GM04503 (cell line): Measurements from ENCODE around the gene NRIP3.

Experiments used
- DNase-seq: peaks from one replicate; pipeline ENCODE4 v3.0.0-alpha.2; 2012; ENCODE audit warnings: low read depth

Gene NRIP3

GRCh38 chr11:9003573-9004182, at the start of gene NRIP3:
TSS of gene NRIP3 (minus strand) at chr11:9004001. CDS start at chr11:9003935, 66 bp downstream.
- DNase-seq = no peak

- no peak for DNase-seq
Observed at GRCh38 chr11:9052316-9052715, 48.5 kb upstream of the NRIP3 start.

- DNase-seq = no peak
Observed at GRCh38 chr11:9049959-9050358, 46.2 kb upstream of the NRIP3 start.

GRCh38 chr11:9047964-9048523, 44.2 kb upstream of the NRIP3 start:
- DNase-seq = peak; percentile 61

DNA sequence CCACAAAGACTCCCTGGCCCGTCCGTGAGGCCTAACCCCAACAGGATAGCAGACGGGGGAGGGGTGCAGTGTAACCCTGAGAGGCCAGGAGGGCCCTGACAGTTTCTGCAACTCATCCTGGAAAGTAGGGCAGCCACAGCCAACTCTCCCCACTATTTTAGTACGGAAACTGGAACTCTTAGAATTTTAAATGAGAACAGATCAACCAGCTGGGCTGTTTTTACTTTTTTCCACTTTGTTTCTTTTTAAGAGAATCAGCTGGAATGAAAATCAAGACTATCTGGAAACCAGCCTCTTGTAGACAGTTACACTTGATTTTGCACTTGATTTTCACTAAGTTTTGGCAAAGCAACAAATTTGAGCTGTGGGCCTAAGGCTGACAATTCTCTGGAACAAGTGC, 42.7 kb upstream of the NRIP3 start:
- no peak for DNase-seq

GRCh38 chr11:9042488-9042887, 38.7 kb upstream of the NRIP3 start:
- no peak for DNase-seq

GRCh38 chr11:9041747-9042146, 37.9 kb upstream of the NRIP3 start:
- DNase-seq = no peak

- DNase-seq = no peak
Observed at GRCh38 chr11:9040410-9040809, 36.6 kb upstream of the NRIP3 start.

DNA sequence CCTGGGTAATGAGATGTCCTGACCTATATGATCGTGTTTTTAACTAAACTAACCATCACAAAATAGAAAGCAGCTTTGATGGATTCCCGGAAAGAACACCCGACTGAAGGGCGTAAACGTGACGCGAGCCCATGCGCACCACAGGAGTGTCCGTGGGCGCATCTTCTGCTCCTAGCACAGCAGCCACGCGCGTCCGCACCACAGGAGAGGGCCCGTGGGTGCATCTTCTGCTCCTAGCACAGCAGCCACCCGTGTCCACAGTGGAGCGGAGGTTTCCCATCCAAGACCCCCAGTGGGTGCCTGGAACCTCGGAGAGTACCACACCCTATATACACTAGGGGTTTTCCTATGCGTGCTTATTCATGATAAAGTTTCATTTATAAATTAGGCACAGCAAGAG, 36.1 kb upstream of the NRIP3 start:
- DNase-seq = no peak

GRCh38 chr11:9039198-9039597, 35.4 kb upstream of the NRIP3 start:
- DNase-seq = no peak

DNA sequence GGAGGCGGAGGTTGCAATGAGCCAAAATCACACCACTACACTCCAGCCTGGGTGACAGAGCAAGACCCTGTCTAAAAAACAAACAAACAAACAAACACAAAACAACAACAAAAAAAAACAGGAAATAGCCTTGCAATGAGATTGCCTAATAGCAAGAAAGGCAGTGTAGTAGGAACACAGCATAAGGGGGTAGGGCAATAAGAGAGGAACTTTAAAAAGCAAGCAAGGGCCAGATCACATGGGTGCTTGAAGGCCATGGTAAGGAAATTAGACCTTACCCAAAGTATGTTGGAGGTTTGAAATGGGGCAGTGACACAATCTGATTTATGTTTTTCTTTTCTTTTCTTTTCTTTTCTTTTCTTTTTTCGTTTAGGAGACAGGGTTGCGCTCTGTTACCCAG, 34.7 kb upstream of the NRIP3 start:
- DNase-seq = no peak

- DNase-seq = no peak
Observed at GRCh38 chr11:9037963-9038362, 34.2 kb upstream of the NRIP3 start.

DNA sequence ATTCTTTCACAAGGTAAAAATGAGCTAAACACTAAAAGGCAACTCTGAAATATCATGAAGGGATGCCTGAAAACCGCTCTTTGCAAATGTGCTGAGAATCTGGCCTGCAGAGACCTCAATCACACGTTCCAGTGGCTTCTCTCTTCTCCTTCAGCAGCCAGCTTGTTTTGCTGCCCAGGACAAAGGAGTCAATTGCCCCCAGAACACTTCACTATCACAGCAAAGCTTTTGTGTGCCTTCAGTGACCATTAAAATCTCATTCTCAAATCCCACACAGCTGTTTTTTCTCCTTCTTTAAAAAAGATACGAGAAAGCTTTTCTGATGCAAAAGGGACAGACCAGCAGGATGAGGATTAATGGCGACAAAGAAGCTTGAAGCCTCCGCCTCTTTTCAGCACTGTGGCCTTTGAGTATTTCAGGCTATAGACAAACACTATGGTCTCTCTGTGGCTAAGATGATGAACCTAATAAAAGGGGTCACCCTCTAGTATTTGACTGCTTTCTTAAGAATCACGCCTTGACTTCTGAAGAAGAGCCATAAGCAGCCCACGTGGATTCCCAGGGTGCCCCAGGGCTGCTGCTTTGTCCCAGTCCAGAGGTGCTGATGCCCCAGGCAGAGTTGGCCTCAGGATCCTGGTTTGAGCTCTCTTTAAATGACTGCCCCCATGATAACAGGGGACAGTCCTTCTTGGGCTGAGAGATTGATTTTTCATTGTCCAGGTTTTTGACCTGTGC, 33.4 kb upstream of the NRIP3 start:
- no peak for DNase-seq

- no peak for DNase-seq
Observed at GRCh38 chr11:9030601-9031000, 26.8 kb upstream of the NRIP3 start.

DNA sequence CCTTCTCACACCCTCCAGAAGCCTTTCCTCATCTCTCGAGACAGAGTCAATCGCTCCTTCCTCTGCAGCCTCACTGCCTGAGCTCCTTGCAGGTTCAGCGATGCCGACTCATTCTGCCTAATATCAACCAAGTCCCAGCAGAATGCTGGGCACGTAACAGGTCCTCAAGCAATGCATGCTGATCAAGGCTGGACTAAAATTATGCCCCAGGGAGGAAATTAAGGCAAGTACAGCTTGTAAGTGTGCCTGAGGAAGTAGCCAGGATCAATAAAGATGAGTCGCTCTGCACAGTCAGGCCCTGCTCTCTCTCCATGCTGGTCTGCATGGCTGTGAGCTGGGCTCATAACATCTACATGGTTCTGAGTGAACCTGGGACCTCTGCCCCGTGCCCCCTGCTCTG, 25.6 kb upstream of the NRIP3 start:
- DNase-seq = no peak

- no peak for DNase-seq
Observed at GRCh38 chr11:9028581-9028980, 24.8 kb upstream of the NRIP3 start.

GRCh38 chr11:9025101-9025850, 21.5 kb upstream of the NRIP3 start:
- no peak for DNase-seq

DNA sequence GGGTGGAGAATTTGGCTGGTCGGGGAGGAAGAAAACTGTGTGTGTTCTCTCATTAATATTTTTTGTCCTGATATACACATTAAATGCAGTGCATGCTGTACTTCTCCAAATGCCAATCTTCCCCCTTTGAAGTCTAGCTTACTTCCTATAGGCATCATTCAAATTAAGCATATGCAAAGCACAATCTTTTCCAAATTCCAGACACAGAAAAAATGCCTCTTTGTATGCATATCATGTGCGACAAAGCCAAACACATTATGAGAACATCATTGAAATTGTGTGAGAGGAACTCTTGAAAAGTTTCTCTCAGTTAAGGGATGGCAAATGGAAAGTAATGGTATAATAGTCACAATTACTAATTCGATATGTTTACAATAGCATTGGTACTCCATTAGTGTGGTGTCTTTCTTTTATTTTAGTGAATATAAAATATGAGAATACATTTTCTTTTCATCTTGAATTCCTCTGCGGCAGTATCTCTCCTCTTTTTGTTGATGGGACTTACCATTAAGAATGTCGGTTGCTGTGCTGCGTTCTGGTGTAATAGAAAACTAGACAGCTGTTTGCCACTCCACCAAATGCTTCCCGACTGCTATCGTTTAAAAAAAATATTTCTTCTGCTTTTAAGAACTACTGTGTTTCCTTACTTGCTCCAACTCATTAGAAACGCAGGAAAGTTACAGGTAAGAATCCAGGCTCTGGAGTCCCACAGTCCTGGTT, 19.3 kb upstream of the NRIP3 start:
- no peak for DNase-seq

DNA sequence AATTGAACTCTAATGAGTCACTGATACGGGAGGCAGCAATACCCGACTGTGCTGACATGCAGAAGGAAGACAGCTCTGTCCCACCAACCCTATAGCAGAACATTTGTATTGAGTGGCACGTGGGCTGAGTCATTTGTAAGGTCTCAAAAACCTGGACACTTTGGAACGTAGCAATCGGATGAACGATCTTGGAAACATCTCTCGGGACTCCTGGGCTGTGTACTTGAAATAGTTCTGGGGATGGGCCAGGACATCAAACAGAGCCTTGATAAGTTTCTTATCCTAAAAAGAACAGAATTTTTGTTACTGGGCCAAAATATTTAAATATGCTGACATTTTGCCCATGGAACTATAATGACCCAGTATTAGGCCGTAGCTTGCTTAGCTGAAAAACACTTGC, 17.1 kb upstream of the NRIP3 start:
- DNase-seq = no peak

DNA sequence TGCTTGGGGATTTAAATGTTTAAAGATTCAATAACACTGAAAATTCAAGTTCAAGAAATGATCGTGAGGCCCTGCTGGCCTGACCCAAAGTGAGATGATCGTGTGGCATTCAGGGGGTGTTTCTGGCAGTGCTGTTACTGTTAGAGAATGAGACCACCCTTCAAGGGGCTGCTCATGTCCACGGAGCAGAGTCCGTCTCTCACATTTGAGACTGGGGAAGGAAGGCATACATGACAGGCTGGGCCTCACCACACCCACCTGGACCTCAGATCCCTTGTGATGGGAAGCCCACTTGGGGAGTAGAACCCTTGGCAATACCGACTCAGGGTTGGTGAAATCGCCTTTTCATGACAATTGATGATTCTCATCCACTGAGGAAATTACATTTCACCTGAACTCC, 16.1 kb upstream of the NRIP3 start:
- no peak for DNase-seq

DNA sequence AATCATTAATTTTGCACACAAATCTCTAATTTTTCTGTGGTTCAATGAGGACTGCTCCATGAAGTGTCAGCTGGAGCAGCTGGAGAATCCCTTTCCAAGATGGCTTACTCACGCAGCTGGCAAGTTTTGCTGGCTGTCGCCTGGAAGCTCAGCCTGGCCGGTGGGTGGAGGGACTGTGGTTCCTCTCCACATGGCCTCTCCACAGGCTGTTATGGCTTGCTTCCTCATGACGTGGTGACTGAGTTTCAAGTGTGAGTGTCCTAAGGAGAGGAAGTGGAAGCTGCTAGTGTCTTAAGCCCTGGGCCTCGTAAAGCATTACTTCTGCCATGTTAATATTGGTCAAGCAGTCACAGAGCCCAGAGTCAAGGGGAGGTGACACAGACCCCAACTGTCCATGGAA, 14.0 kb upstream of the NRIP3 start:
- peak; percentile 60 for DNase-seq

DNA sequence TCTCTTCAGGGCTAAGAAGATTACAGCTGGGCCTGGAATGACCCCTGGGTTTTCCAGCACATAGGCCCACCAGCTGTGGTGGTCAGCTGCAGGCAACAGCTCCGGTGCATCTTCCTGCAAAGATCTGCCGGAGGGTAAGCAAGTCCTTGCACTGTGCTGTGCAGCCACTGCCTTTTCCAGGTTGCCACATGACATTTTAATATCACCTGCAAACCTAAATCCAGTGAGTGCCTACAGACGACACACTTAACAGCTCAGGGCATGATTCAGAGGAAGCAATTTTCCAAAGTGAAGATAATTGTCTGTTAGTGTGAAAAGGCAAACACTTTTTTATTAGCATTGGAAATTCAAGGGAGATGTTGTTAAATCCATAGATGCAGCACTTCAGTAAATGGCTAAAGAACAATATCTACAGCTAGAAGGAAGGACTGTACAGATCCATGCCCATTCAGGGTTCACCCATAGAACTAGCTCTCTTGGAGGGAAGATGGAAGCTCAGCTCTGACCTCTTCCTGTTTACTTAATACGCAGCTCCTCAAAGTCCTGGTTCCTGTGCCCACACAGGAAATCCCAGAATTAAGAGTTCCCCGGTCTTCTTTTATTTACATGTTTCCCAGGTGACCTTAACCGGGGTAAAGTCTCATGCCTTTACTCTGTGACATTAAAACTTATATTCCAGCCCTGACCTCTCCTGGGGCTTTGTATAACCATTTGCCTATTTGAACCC, 13.3 kb upstream of the NRIP3 start:
- no peak for DNase-seq
